ENCODE results near the gene SLC25A30.
A peak's percentile ranks its signal among the peaks of the same experiment; 100 is the strongest.

Gene SLC25A30

DNA sequence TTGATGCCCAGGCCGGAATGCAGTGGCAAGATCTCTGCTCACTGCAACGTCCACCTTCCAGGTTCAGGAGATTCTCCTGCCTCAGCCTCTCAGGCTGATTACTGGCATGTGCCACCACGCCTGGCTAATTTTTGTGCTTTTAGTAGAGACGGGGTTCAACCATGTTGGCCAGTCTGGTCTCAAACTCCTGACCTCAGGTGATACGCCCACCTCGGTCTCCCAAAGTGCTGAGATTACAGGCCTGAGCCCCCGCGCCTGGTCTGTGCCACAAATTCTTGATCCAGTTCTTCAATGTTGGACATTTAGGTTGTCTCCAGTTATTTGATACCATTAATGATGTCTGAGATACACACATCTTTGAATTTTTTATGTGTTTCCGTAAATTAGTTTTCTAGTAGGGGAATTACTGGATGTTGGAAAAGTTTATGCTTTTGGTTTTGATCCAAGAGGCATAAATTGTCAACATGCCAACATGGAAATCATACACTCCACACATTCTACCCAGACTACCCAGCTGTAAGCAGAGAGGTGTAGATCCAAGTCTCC, 46.0 kb upstream of the SLC25A30 start:
- no peaks in the 10 kb centered on the region for H3K4me1 ChIP-seq (ENCODE audit: low read length)
- peak overlapping the region; percentile 50; the same call in 1 of the 2 replicates for H3K9ac ChIP-seq (ENCODE audit: low read length)
- peak overlapping the region; percentile 82 for H2AFZ ChIP-seq (ENCODE audit: low read length)
- H3K9me2 ChIP-seq (replicated peaks; ENCODE audit: insufficient read depth, low read length), result no peaks in the 10 kb centered on the region
- no peaks in the 10 kb centered on the region for H3K9me3 ChIP-seq (replicated peaks; ENCODE audit: insufficient read depth, low read length)
- H3K79me2 ChIP-seq (ENCODE audit: low read length), result peaks cover 28% of the 10 kb centered on the region
- no peaks in the 10 kb centered on the region for H3K27me3 ChIP-seq (replicated peaks; ENCODE audit: insufficient read depth, low read length)
- H3K4me2 ChIP-seq (ENCODE audit: low read depth, low read length), result peak overlapping the region; percentile 73
- peak overlapping the region; percentile 79 for H3K4me3 ChIP-seq (ENCODE audit: low read length)
- no peaks in the 10 kb centered on the region for H4K20me1 ChIP-seq (ENCODE audit: insufficient read depth, low read length)
- H3F3A ChIP-seq (ENCODE audit: insufficient read depth, low read length), result no peaks in the 10 kb centered on the region
- TF ChIP-seq, protein P1, sequence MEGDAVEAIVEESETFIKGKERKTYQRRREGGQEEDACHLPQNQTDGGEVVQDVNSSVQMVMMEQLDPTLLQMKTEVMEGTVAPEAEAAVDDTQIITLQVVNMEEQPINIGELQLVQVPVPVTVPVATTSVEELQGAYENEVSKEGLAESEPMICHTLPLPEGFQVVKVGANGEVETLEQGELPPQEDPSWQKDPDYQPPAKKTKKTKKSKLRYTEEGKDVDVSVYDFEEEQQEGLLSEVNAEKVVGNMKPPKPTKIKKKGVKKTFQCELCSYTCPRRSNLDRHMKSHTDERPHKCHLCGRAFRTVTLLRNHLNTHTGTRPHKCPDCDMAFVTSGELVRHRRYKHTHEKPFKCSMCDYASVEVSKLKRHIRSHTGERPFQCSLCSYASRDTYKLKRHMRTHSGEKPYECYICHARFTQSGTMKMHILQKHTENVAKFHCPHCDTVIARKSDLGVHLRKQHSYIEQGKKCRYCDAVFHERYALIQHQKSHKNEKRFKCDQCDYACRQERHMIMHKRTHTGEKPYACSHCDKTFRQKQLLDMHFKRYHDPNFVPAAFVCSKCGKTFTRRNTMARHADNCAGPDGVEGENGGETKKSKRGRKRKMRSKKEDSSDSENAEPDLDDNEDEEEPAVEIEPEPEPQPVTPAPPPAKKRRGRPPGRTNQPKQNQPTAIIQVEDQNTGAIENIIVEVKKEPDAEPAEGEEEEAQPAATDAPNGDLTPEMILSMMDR (IDR thresholded peaks at IDR 0.05; ENCODE audit: low read length), result peak; percentile 24; the same call in 1 of the 2 replicates
- TF ChIP-seq EZH2 (optimal IDR thresholded peaks at IDR 0.05; ENCODE audit: low read depth, low read length) (no peak), EZH2phosphoT487 (IDR thresholded peaks at IDR 0.05; ENCODE audit: low read length) (no peak)
- H3K27ac ChIP-seq (ENCODE audit: low read length), result no peak overlapping the region
- DNase-seq, result no peak
- H3K36me3 ChIP-seq (replicated peaks; ENCODE audit: insufficient read depth, low read length), result no peaks in the 10 kb centered on the region

DNA sequence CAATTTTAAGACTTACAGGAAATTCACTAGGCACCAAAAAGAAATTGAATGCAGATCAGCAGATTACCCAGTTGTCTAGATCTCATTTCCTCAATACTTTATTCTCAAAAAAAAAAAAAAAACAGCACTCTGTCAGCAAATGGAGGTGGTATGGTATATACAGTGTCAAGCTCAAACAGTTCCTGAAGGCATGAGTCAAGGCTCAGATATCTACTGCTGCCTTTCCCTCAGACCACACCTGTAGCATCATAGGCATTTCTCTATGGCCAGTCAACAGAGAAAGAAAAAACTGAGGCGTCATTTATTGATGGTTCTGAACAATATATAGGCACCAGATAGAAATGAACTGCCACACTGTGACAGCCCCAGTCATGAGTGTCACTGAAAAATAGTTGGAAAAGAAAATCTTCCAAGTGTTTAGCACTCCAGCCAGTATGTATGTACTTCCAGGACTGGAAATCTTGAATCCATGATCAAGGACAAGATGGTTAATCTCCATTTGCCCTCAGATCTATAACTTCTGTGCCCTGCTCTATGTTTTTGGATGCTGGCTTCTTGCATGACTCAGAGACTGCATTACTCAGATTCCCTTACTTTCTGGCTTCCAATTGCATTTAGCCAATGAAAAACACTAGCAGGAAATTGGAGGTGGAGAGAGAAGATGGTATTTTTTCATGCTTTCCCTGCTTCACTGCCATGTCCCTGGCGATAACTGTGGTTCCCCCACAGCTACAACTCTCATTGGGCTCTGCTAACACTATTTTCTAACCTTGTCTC, 38.2 kb upstream of the SLC25A30 start:
- TF ChIP-seq EZH2phosphoT487 (IDR thresholded peaks at IDR 0.05; ENCODE audit: low read length) (no peak), EZH2 (optimal IDR thresholded peaks at IDR 0.05; ENCODE audit: low read depth, low read length) (no peak)
- TF ChIP-seq, protein P1 (IDR thresholded peaks at IDR 0.05; ENCODE audit: low read length), result no peak
- no peaks in the 10 kb centered on the region for H3K9me3 ChIP-seq (replicated peaks; ENCODE audit: insufficient read depth, low read length)
- no peak overlapping the region for H3K4me2 ChIP-seq (ENCODE audit: low read depth, low read length)
- no peak overlapping the region for H3K4me3 ChIP-seq (ENCODE audit: low read length)
- H3K27me3 ChIP-seq (replicated peaks; ENCODE audit: insufficient read depth, low read length), result no peaks in the 10 kb centered on the region
- no peak for DNase-seq
- no peaks in the 10 kb centered on the region for H4K20me1 ChIP-seq (ENCODE audit: insufficient read depth, low read length)
- H3K27ac ChIP-seq (ENCODE audit: low read length), result no peak overlapping the region
- no peaks in the 10 kb centered on the region for H3F3A ChIP-seq (ENCODE audit: insufficient read depth, low read length)
- no peaks in the 10 kb centered on the region for H3K36me3 ChIP-seq (replicated peaks; ENCODE audit: insufficient read depth, low read length)
- H3K9me2 ChIP-seq (replicated peaks; ENCODE audit: insufficient read depth, low read length), result no peaks in the 10 kb centered on the region
- no peak overlapping the region for H3K9ac ChIP-seq (ENCODE audit: low read length)
- H3K4me1 ChIP-seq (ENCODE audit: low read length), result no peaks in the 10 kb centered on the region
- no peak overlapping the region for H2AFZ ChIP-seq (ENCODE audit: low read length)
- H3K79me2 ChIP-seq (ENCODE audit: low read length), result no peaks in the 10 kb centered on the region

DNA sequence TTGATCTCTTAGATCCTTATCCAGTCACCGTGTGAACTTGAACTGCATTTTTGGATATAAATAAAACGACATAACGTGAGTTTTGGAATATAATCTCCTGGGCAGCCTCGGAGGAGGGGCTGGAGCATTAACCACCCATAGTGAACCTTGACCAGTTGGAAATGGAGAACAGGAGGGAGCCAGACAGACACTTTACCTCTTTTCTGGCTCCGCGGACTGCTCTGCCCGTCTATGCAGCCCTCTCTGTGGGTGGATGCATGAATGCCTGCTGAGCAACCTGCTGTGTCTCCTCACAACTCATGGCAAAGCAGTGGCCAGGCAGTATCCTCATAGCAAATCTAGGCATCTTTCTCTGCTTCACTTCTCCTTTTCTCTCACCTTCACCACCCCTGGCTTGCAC, 36.0 kb upstream of the SLC25A30 start:
- H3K9ac ChIP-seq (ENCODE audit: low read length), result no peak overlapping the region
- H4K20me1 ChIP-seq (ENCODE audit: insufficient read depth, low read length), result no peaks in the 10 kb centered on the region
- H3K36me3 ChIP-seq (replicated peaks; ENCODE audit: insufficient read depth, low read length), result no peaks in the 10 kb centered on the region
- H3K4me1 ChIP-seq (ENCODE audit: low read length), result no peaks in the 10 kb centered on the region
- H3K4me2 ChIP-seq (ENCODE audit: low read depth, low read length), result no peak overlapping the region
- no peak for TF ChIP-seq EZH2 (optimal IDR thresholded peaks at IDR 0.05; ENCODE audit: low read depth, low read length)
- no peak for TF ChIP-seq EZH2phosphoT487 (IDR thresholded peaks at IDR 0.05; ENCODE audit: low read length)
- TF ChIP-seq, protein P1 (IDR thresholded peaks at IDR 0.05; ENCODE audit: low read length), result no peak
- H2AFZ ChIP-seq (ENCODE audit: low read length), result no peak overlapping the region
- H3K9me2 ChIP-seq (replicated peaks; ENCODE audit: insufficient read depth, low read length), result no peaks in the 10 kb centered on the region
- H3K9me3 ChIP-seq (replicated peaks; ENCODE audit: insufficient read depth, low read length), result no peaks in the 10 kb centered on the region
- no peak overlapping the region for H3K4me3 ChIP-seq (ENCODE audit: low read length)
- H3K27ac ChIP-seq (ENCODE audit: low read length), result no peak overlapping the region
- H3K79me2 ChIP-seq (ENCODE audit: low read length), result no peaks in the 10 kb centered on the region
- no peak for DNase-seq
- H3K27me3 ChIP-seq (replicated peaks; ENCODE audit: insufficient read depth, low read length), result no peaks in the 10 kb centered on the region
- H3F3A ChIP-seq (ENCODE audit: insufficient read depth, low read length), result no peaks in the 10 kb centered on the region

All from MM.1S (cell line).